HepG2 (cell line): ENCODE measurements around the gene JAZF1. TPM values are rescaled to one million over a fixed set of nuclear protein-coding genes. Genes with fewer than 3 reads are reported as not detected.

Source experiments
- ATAC-seq: fragments of 200-7000 bp; cut with Tn5 transposase; 3 replicates; pipeline ENCODE4 v1.9.1; 2020; ENCODE audit warnings: mild to moderate bottlenecking, moderate library complexity
- BruUV-seq: library from RNA; stranded (reverse); fragments of 400-500 nt; replicated peaks from 2 replicates; lab custom pipeline; 2021; lab: Mats Ljungman, UMichigan
- CTCF ChIA-PET: fragments of 300-600 bp; formaldehyde crosslinking; extraction: SDS; loops from one replicate; lab custom pipeline; 2021; ENCODE audit warnings: low total read pairs, inconsistent platforms, low intra/inter-chr PET ratio; lab: Yijun Ruan, JAX
- POLR2A ChIA-PET: fragments of 350-600 bp; sonication (Branson Sonifier 250); formaldehyde crosslinking; loops from one replicate; lab custom pipeline; 2020; ENCODE audit warnings: antibody characterized with exemption, inconsistent platforms; lab: Yijun Ruan, JAX
- DNase-seq: peaks from one replicate; pipeline ENCODE4 v3.0.0-alpha.2; 2015; ENCODE audit warnings: low spot score
- FAIRE-seq: peaks from 3 replicates; lab custom pipeline; 2011; peaks lifted over from hg19 to GRCh38; lab: Jason Lieb, UNC
- H2AFZ ChIP-seq: one replicate; pipeline ENCODE4 v1.6.1; 2011; ENCODE audit warnings: low read length, inconsistent platforms
- H3K27ac ChIP-seq: fragments of 300-600 bp; 3 replicates; pipeline ENCODE4 v1.8.0; 2011; ENCODE audit warnings: mixed run types, mild to moderate bottlenecking, mixed read lengths, low read length, inconsistent platforms; ENCODE audit not compliant: insufficient read depth; ENCODE audit errors: extremely low read length
- H3K27me3 ChIP-seq, 2 experiments: fragments of 200-600 bp in 1 of 2; 2 replicates in 1 of 2; 3 replicates in 1 of 2; pipeline versions ENCODE4 v1.6.0 to v1.8.0; 2011; ENCODE audit warnings: low read length in 2 of 2, mild to moderate bottlenecking in 2 of 2, moderate library complexity in 2 of 2, inconsistent platforms in 1 of 2; ENCODE audit not compliant: insufficient read depth in 2 of 2, control insufficient read depth in 1 of 2
- H3K36me3 ChIP-seq, 2 experiments: fragments of 200-600 bp in 1 of 2; replicated peaks in 1 of 2; 2 replicates in 1 of 2; 3 replicates in 1 of 2; pipeline versions ENCODE4 v1.5.1 to v1.8.0; 2011; ENCODE audit warnings: low read length in 2 of 2, inconsistent platforms in 1 of 2; ENCODE audit not compliant: insufficient read depth in 2 of 2, control insufficient read depth in 1 of 2
- H3K4me1 ChIP-seq: 2 replicates; pipeline ENCODE4 v1.5.1; 2012; ENCODE audit warnings: low read length, inconsistent platforms; ENCODE audit not compliant: insufficient read depth
- H3K4me2 ChIP-seq: 2 replicates; pipeline ENCODE4 v1.6.0; 2011; ENCODE audit warnings: low read depth, low read length, inconsistent platforms
- H3K4me3 ChIP-seq, 3 experiments: fragments of 200-600 bp in 1 of 3; sonication (generic), shearing (Covaris generic) in 1 of 3; replicated peaks in 1 of 3; 2 replicates each; pipeline ENCODE4 v1.5.1; 2011 to 2016; ENCODE audit warnings: low read length in 3 of 3, inconsistent platforms in 2 of 3, low read depth in 2 of 3, mild to moderate bottlenecking in 2 of 3, control low read depth in 1 of 3, mixed read lengths in 1 of 3; ENCODE audit not compliant: insufficient read depth in 1 of 3
- H3K79me2 ChIP-seq: one replicate; pipeline ENCODE4 v1.6.1; 2011; ENCODE audit warnings: low read length, inconsistent platforms; ENCODE audit not compliant: insufficient read depth
- H3K9ac ChIP-seq: 2 replicates; pipeline ENCODE4 v1.6.0; 2011; ENCODE audit warnings: mild to moderate bottlenecking, low read depth, low read length, inconsistent platforms; ENCODE audit not compliant: insufficient read depth
- H3K9me3 ChIP-seq: 2 replicates; pipeline ENCODE4 v1.5.1; 2012; ENCODE audit warnings: mild to moderate bottlenecking, low read length
- H4K20me1 ChIP-seq: 2 replicates; pipeline ENCODE4 v1.6.0; 2011; ENCODE audit warnings: inconsistent platforms, mild to moderate bottlenecking, low read length, moderate library complexity; ENCODE audit not compliant: insufficient read depth
- ARNT2 ChIP-seq: sonication (generic); formaldehyde crosslinking; IDR thresholded peaks from 2 replicates; pipeline ENCODE4 v1.8.0; 2022; ENCODE audit warnings: mild to moderate bottlenecking, low read depth, missing genetic modification reagents, moderate library complexity
- CEBPZ ChIP-seq: IDR thresholded peaks from 2 replicates; pipeline ENCODE4 v1.6.1; 2012; ENCODE audit warnings: low read length, improper control_type of control experiment
- ESRRA ChIP-seq: sonication (generic); formaldehyde crosslinking; IDR thresholded peaks from 2 replicates; pipeline ENCODE4 v1.5.1; 2020; ENCODE audit warnings: mild to moderate bottlenecking, low read depth, missing genetic modification reagents
- FOXK1 ChIP-seq: sonication (generic); formaldehyde crosslinking; IDR thresholded peaks from 2 replicates; pipeline ENCODE4 v1.4.0; 2020; ENCODE audit warnings: low read depth, missing genetic modification reagents, borderline replicate concordance
- GMEB1 ChIP-seq: sonication (generic); formaldehyde crosslinking; IDR thresholded peaks from 2 replicates; pipeline ENCODE4 v1.5.1; 2020; ENCODE audit warnings: missing genetic modification reagents, mild to moderate bottlenecking, borderline replicate concordance
- SMC3 ChIP-seq: IDR thresholded peaks from 2 replicates; pipeline ENCODE4 v1.6.1; 2011; ENCODE audit warnings: low read length, improper control_type of control experiment
- SOX6 ChIP-seq, 2 experiments: fragments of 450-650 bp in 1 of 2; sonication (generic) in 1 of 2; formaldehyde crosslinking in 1 of 2; IDR thresholded peaks; 2 replicates each; pipeline versions ENCODE4 v1.4.0 to v1.6.1; 2017 to 2020; ENCODE audit warnings: antibody characterized with exemption in 1 of 2, mild to moderate bottlenecking in 1 of 2, missing genetic modification reagents in 1 of 2
- THYN1 ChIP-seq: sonication (generic); formaldehyde crosslinking; IDR thresholded peaks from 2 replicates; pipeline ENCODE4 v1.8.1; 2023; ENCODE audit warnings: low read depth, mild to moderate bottlenecking, moderate library complexity, missing genetic modification reagents, borderline replicate concordance
- ZBTB7A ChIP-seq: sonication (generic); formaldehyde crosslinking; IDR thresholded peaks from 2 replicates; pipeline ENCODE4 v1.8.0; 2022; ENCODE audit warnings: mild to moderate bottlenecking, missing genetic modification reagents
- ZFP90 ChIP-seq: sonication (generic); formaldehyde crosslinking; IDR thresholded peaks from 2 replicates; pipeline ENCODE4 v1.8.0; 2022; ENCODE audit warnings: missing genetic modification reagents, mild to moderate bottlenecking, inconsistent platforms, borderline replicate concordance
- ZNF674 ChIP-seq: sonication (generic); formaldehyde crosslinking; IDR thresholded peaks from 2 replicates; pipeline ENCODE4 v1.5.0; 2020; ENCODE audit warnings: low read depth, mild to moderate bottlenecking, missing genetic modification reagents
- WGBS: methylation state at CpG from one replicate; pipeline ENCODE4 v1.1.6; 2017; ENCODE audit warnings: low lambda C conversion rate; 5-methylcytosine and 5-hydroxymethylcytosine counted together
- in situ Hi-C: cut with HindIII; loops from 2 replicates; pipeline ENCODE4 v1.10.0; 2017; ENCODE audit warnings: low pct_unique_long_range_greater_than_20kb; ENCODE audit not compliant: extremely low pct_ligation_motif_present
- intact Hi-C: fragments of 100-400 bp; cut with micrococcal nuclease; formaldehyde crosslinking; loops from one replicate; pipeline ENCODE4 v1.10.0; 2022; ENCODE audit not compliant: unreplicated experiment
- polyA plus RNA-seq, 8 experiments: library from polyadenylated mRNA; depleted of rRNA in 3 of 8; stranded (reverse) in 7 of 8; unstranded in 1 of 8; fragments of >200 nt; fragmentation: Illumina TruSeq in 4 of 8; extraction: Trizol in 4 of 8; gene quantifications; 2 replicates each; pipeline versions ENCODE4 v1.2.1 to v1.2.3, GENCODE V29; 2011 to 2016; ENCODE audit warnings: low read depth in 4 of 8, missing spikeins in 1 of 8, mixed read lengths in 1 of 8; ENCODE audit not compliant: insufficient read depth in 1 of 8
- total RNA-seq, 5 experiments: library from RNA; depleted of rRNA; stranded (reverse); fragments of >200 nt; fragmentation: Illumina TruSeq; extraction: Trizol; gene quantifications; 2 replicates each; pipeline ENCODE4 v1.2.3, GENCODE V29; 2016; ENCODE audit warnings: low read depth in 1 of 5

JAZF1 gene
- total and polyA plus RNA-seq, 2 of the 13 experiments (the other 11 are each of a cell fraction or from before 2014, with no cell fraction given): not detected

- DNase-seq (no peak), FAIRE-seq (no peak), ATAC-seq (no peak)
- TF ChIP-seq SOX6 (IDR thresholded peaks at IDR 0.05) (no peak), SOX6 (CRISPR knock-in tag; IDR thresholded peaks at IDR 0.05) (0 out of 2 replicates have a peak, but pooled peaks have one; percentile 17), SMC3 (no peak)
- ChIA-PET POLR2A (no interaction called here), CTCF (no interaction called here)
- no peak overlapping the region for H3K27ac ChIP-seq
- H3K9me3 ChIP-seq: no peaks in the 10 kb centered on the region
- no peak overlapping the region for H3K9ac ChIP-seq
- no peak overlapping the region for H2AFZ ChIP-seq
- BruUV-seq: no TSS peak
- intact Hi-C loops: no loop called here
- 20% methylated on average over 6 of the region's 6 CpGs for WGBS
- H3K4me1 ChIP-seq: peaks cover 13% of the 10 kb centered on the region
- no peak overlapping the region for H3K4me3 ChIP-seq
- H3K36me3 ChIP-seq: no peaks in the 10 kb centered on the region
- no peaks in the 10 kb centered on the region for H4K20me1 ChIP-seq
- in situ Hi-C loops: no loop called here
- H3K27me3 ChIP-seq: 0 out of 5 replicates have a peak, but pooled peaks cover 2 to 4% of the 10 kb centered on the region in 2 experiments
- H3K79me2 ChIP-seq: no peaks in the 10 kb centered on the region
- peak overlapping the region; percentile 47 for H3K4me2 ChIP-seq
Measured at GRCh38 chr7:27897001-27897400, 283.6 kb downstream of the JAZF1 start.

- no peaks in the 10 kb centered on the region for H3K79me2 ChIP-seq
- FAIRE-seq (no peak), DNase-seq (no peak), ATAC-seq (no peak)
- 0 out of 5 replicates have a peak, but pooled peaks cover 2 to 4% of the 10 kb centered on the region in 2 experiments for H3K27me3 ChIP-seq
- CTCF ChIA-PET: no interaction called here
- POLR2A ChIA-PET: no interaction called here
- BruUV-seq: no TSS peak
- no peaks in the 10 kb centered on the region for H3K36me3 ChIP-seq
- no peaks in the 10 kb centered on the region for H3K9me3 ChIP-seq
- H3K4me3 ChIP-seq: no peak overlapping the region
- in situ Hi-C loops: no loop called here
- intact Hi-C loops: no loop called here
- no peak overlapping the region for H2AFZ ChIP-seq
- no peak overlapping the region for H3K27ac ChIP-seq
- no peak overlapping the region for H3K9ac ChIP-seq
- H3K4me1 ChIP-seq: peaks cover 13% of the 10 kb centered on the region
- no peaks in the 10 kb centered on the region for H4K20me1 ChIP-seq
- no peak overlapping the region for H3K4me2 ChIP-seq
- TF ChIP-seq CEBPZ (no peak), GMEB1 (CRISPR knock-in tag) (no peak), THYN1 (CRISPR knock-in tag) (no peak), ARNT2 (CRISPR knock-in tag) (no peak), FOXK1 (CRISPR knock-in tag) (no peak), ZNF674 (CRISPR knock-in tag) (no peak), ZBTB7A (no peak), ESRRA (CRISPR knock-in tag) (no peak), ZFP90 (no peak)
Measured at GRCh38 chr7:27895551-27895950, 285.0 kb downstream of the JAZF1 start.
